ENCODE data around the gene CLSTN2. TPM values are rescaled to one million over a fixed set of nuclear protein-coding genes. Genes with fewer than 3 reads are reported as not detected.

Gene CLSTN2
- total and polyA plus RNA-seq, 2 of the 8 experiments (the other 6 are each of a cell fraction or from before 2014, with no cell fraction given) = 0.39 to 0.52 TPM

GRCh38 chr3:140236836-140237501 lies 302.0 kb downstream of the CLSTN2 start:
- no peak overlapping the region for H4K5ac ChIP-seq (ENCODE audit: insufficient read length, low read depth, low read length)

More at GRCh38 chr3:140236836-140237501, 302.0 kb downstream of the CLSTN2 start:
- H3K9me3 ChIP-seq (ENCODE audit: insufficient read depth in 2 of 2, low read depth in 1 of 2, low read length in 1 of 2) = no peaks in the 10 kb centered on the region
- CTCF ChIA-PET (ENCODE audit: partially characterized antibody) = interaction anchor here (1.0 to 1.8 kb wide), 2 partner anchors 12 to 109 kb away, joined by 3 to 4 read pairs; no protein-coding TSS in a partner anchor
- H2BK15ac ChIP-seq (ENCODE audit: low read length) = no peak overlapping the region
- H2AFZ ChIP-seq (ENCODE audit: low read length) = no peak overlapping the region
- no peaks in the 10 kb centered on the region for H3K79me2 ChIP-seq (ENCODE audit: control insufficient read depth in 1 of 2, insufficient read depth in 2 of 2, low read length in 2 of 2)
- TF ChIP-seq EP300 (IDR thresholded peaks at IDR 0.05; ENCODE audit: borderline replicate concordance in 1 of 2, low read depth in 2 of 2, low read length in 2 of 2) (no peak), RAD21 (IDR thresholded peaks at IDR 0.05 in 1 of 2, conservative IDR thresholded peaks at IDR 0.05 in 1 of 2; ENCODE audit: low read depth in 2 of 2, low read length in 2 of 2) (no peak), EZH2 (IDR thresholded peaks at IDR 0.05; ENCODE audit: low read depth, low read length, severe bottlenecking) (no peak)
- H3K4me3 ChIP-seq (ENCODE audit: extremely low read depth in 1 of 4, insufficient read depth in 2 of 4, low read depth in 3 of 4, low read length in 4 of 4) = no peak overlapping the region
- no peak overlapping the region for H3K18ac ChIP-seq (ENCODE audit: extremely low read depth, low read length)
- DNase-seq (ENCODE audit: low read depth in 1 of 2, low spot score in 2 of 2) (no peak), FAIRE-seq (no peak)
- H2BK20ac ChIP-seq (ENCODE audit: low read length) = no peak overlapping the region
- H3K27ac ChIP-seq (ENCODE audit: low read depth, low read length) = no peak overlapping the region
- H2BK5ac ChIP-seq (ENCODE audit: low read depth, low read length) = no peak overlapping the region
- H4K20me1 ChIP-seq (replicated peaks in 1 of 2; ENCODE audit: control insufficient read depth in 1 of 2, insufficient read depth in 2 of 2, low read length in 2 of 2) = no peaks in the 10 kb centered on the region
- no peak overlapping the region for H2BK12ac ChIP-seq (ENCODE audit: low read depth, low read length)
- H3K23ac ChIP-seq (ENCODE audit: insufficient read length) = no peak overlapping the region
- no peak overlapping the region for H2BK120ac ChIP-seq (replicated peaks; ENCODE audit: low read depth, low read length)
- POLR2A ChIA-PET (ENCODE audit: partially characterized antibody) = no interaction called here
- H3K4me2 ChIP-seq (ENCODE audit: insufficient read depth in 1 of 2, low read depth in 2 of 2, low read length in 2 of 2) = no peak overlapping the region
- no peak overlapping the region for H4K8ac ChIP-seq (ENCODE audit: extremely low read depth, insufficient read depth, low read length)
- H3K79me1 ChIP-seq (ENCODE audit: low read depth, low read length) = no peaks in the 10 kb centered on the region
- H3K9ac ChIP-seq (replicated peaks in 1 of 4; ENCODE audit: extremely low read depth in 1 of 4, low read depth in 3 of 4, low read length in 3 of 4) = no peak overlapping the region
- no peaks in the 10 kb centered on the region; a peak in 1 of 7 replicates for H3K27me3 ChIP-seq (replicated peaks in 1 of 4; ENCODE audit: control insufficient read depth in 3 of 4, extremely low read depth in 1 of 4, insufficient read depth in 3 of 4, low read length in 3 of 4)
- no peaks in the 10 kb centered on the region for H3K4me1 ChIP-seq (replicated peaks in 1 of 4; ENCODE audit: control insufficient read depth in 3 of 4, insufficient read depth in 4 of 4, low read length in 3 of 4)
- no peak overlapping the region for H2AK5ac ChIP-seq (ENCODE audit: low read depth, low read length)
- no peak overlapping the region for H3K14ac ChIP-seq (ENCODE audit: insufficient read length)
- 84% methylated on average over 5 of the region's 5 CpGs; no CpG with 5 or more reads in 1 of the 2 experiments for WGBS, 2 experiments (ENCODE audit: extremely low coverage in 1 of 2, insufficient coverage in 1 of 2, insufficient read length in 1 of 2, insufficient replicate concordance in 2 of 2, low coverage in 1 of 2, low lambda C conversion rate in 2 of 2, missing lambda C conversion rate in 1 of 2)
- no peaks in the 10 kb centered on the region for H3K36me3 ChIP-seq (ENCODE audit: control insufficient read depth in 2 of 4, insufficient read depth in 4 of 4, low read length in 3 of 4)
- H3K4ac ChIP-seq (replicated peaks; ENCODE audit: insufficient read length, low read depth, low read length) = no peak overlapping the region
- H4K91ac ChIP-seq (replicated peaks; ENCODE audit: insufficient read length, low read length) = no peak overlapping the region
- H3K23me2 ChIP-seq (ENCODE audit: low read depth, low read length) = no peaks in the 10 kb centered on the region
- H3K56ac ChIP-seq (replicated peaks; ENCODE audit: insufficient read length, low read depth, low read length) = no peak overlapping the region

Measured in H1 (cell line).